HG02852 (cell line): ENCODE results near the gene DDX46.
"Not testable (repeated sequence)": the region's sequence is repeated elsewhere in the genome, so short reads cannot be mapped to it uniquely, and the experiment has no call there.

Experiments used
- ATAC-seq: cut with Tn5 transposase; IDR thresholded peaks from one replicate; pipeline ENCODE4 v1.9.1; 2021; ENCODE audit warnings: mild to moderate bottlenecking, moderate library complexity; ENCODE audit not compliant: unreplicated experiment

The DDX46 gene

GRCh38 chr5:134784946-134785620, 26.5 kb downstream of the DDX46 start:
- no peak for ATAC-seq

- no peak for ATAC-seq
Observed at GRCh38 chr5:134787692-134788091, 29.1 kb downstream of the DDX46 start.

DNA sequence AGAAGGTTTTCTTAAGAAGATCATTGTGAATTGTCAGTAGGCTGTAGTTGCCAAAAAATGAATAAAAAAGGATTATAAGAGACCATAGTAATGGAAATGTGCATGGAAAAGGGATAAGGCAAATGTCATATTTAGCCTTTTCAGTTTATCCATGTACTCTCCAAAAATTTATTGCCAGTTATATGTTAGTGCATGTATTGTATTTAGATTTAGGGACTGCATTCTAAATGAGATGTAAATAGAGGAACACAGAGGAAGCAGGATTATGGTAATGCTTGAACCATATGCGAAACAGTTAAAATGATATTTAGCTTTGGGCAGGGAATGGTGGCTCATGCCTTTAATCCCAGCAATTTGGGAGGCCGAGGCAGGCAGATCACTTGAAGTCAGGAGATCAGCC, 33.0 kb downstream of the DDX46 start:
- no peak for ATAC-seq

DNA sequence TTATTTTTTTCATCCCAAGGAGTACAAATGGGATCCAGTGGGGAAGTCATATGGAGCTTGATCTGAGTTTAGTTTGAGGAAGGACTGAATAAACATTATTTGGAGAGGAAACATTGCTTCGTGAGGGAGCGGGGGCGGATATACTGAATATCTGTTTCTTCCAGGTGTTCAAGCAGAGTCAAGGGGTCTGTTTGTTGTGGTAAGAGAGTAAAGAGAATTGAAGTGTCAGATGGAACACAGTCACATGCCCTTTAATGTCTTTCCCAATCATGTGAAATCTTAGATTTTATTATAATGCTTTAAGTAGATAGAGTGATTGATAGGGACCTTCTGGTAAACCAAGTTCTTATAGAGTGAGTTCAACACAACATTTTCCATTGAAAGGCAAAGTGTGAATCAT, 33.7 kb downstream of the DDX46 start:
- no peak for ATAC-seq

DNA sequence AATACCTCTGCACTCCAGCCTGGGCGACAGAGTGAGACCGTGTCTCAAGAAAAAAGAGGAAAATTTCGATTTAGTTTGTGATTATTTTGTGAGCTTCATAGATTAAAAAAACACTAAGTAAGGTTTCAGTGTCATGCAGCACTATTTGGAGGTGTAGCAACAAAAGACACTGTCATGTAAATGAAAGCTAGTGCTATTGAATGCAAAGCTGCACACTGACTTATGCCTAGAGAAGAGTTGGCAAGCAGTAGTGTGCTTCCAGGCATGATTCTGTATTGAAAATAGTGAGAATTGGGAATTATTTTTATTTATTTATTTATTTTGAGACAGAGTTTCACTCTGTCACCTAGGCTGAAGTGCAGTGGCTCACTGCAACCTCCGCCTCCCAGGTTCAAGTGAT, 34.5 kb downstream of the DDX46 start:
- no peak for ATAC-seq

GRCh38 chr5:134794082-134794481, 35.5 kb downstream of the DDX46 start:
- ATAC-seq = no peak

GRCh38 chr5:134794819-134795218, 36.2 kb downstream of the DDX46 start:
- no peak for ATAC-seq

GRCh38 chr5:134798468-134798867, 39.9 kb downstream of the DDX46 start:
- ATAC-seq = peak; percentile 85

- ATAC-seq = no peak
Observed at GRCh38 chr5:134803821-134804220, 45.2 kb downstream of the DDX46 start.

DNA sequence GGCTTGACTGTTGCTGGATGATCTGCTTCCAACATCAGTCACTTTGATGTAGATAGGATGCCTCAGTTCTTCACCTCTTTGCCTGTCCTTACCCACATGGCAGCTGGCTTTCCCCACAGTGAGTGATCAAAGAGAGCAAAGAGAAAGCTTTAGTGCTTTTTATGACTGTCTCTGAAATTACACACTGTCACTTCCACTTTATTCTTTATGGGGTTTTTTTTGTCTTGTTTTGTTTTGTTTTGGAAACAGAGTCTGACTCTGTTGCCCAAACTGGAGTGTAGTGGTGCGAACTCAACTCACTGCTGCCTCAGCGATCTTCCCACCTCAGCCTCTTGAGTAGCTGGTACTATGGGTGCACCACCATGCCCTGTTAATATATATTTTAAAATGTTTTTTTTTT, 54.8 kb downstream of the DDX46 start:
- peak; percentile 74 for ATAC-seq

- ATAC-seq = peak; percentile 37
Observed at GRCh38 chr5:134813827-134814226, 55.2 kb downstream of the DDX46 start.

GRCh38 chr5:134817006-134817405, 58.4 kb downstream of the DDX46 start:
- no peak for ATAC-seq

GRCh38 chr5:134818776-134819175, 60.2 kb downstream of the DDX46 start:
- ATAC-seq = no peak

DNA sequence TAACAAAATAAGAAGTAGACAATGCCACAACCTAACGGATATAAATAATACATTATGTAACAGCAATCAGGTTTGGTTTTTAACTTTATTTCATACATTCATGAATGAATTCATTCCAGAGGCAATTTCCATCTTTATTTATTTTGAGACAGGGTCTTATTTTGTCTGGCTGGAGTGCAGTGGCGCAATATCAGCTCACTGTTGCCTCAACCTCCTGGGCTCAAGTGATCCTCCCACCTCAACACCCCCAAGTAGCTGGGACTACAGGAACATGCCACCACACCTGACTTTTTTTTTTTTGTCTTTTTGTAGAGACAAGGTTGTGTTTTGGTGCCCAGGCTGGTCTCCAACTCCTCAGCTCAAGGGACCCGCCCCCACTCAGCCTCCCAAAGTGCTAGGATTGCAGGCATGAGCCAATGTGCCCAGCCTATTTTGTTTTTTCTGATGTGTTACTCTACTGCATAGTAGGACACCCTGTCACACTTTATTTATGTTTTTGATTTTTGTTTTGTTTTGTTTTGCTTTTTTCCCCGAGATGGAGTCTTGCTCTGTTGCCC, 60.9 kb downstream of the DDX46 start:
- ATAC-seq = no peak

DNA sequence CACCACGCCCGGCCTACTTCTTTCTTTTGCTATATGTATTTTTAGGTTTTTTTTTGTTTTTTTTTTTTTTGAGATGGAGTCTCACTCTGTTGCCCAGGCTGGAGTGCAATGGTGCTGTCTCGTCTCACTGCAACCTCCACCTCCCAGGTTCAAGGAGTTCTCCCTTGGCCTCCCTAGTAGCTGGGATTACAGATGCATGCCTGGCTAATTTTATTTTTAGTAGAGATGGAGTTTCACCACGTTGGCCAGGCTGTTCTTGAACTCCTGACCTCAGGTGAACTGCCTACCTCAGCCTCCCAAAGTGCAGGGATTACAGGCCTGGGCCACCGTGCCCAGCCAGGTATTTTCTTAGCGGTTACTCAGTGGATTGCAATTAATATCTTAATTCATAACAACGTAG, 63.3 kb downstream of the DDX46 start:
- no peak for ATAC-seq

DNA sequence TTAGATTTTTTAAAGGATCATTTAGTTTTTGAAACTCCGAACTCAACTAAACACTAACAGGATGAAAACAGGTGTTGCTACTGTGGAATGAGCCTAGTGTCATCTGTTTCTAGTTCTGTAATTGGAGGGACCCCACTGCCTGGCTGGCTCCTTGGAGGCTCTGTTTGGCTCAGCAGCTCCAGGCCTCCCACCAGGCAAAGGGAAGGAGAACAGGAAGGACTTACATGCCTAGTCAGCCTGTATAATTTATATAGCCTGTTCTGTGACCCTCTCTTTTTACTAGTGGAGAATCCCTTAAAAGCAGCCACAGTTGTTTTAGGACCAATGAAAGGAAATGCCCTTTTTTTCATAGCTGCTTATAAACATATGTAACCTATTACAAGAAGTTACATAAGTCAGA, 66.1 kb downstream of the DDX46 start:
- ATAC-seq = no peak

DNA sequence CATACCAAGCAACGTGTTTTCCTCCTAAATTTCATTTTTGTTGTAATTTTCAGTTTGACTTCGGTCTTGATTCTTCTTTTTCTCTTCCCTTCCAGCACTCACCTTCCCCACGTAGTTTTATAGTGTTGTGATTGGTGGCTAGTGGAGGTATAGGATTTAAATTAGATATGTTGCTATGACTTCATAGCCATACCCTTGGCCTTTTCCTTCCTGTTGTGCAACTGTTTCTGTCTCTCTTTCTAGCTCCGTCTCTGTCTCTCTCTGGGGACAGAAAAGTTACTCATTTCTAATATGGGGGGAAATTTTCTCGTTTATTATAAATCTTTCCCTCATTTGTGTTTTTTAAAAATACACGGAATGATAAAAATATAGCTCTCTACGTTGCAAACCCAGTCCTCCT, 66.6 kb downstream of the DDX46 start:
- no peak for ATAC-seq

DNA sequence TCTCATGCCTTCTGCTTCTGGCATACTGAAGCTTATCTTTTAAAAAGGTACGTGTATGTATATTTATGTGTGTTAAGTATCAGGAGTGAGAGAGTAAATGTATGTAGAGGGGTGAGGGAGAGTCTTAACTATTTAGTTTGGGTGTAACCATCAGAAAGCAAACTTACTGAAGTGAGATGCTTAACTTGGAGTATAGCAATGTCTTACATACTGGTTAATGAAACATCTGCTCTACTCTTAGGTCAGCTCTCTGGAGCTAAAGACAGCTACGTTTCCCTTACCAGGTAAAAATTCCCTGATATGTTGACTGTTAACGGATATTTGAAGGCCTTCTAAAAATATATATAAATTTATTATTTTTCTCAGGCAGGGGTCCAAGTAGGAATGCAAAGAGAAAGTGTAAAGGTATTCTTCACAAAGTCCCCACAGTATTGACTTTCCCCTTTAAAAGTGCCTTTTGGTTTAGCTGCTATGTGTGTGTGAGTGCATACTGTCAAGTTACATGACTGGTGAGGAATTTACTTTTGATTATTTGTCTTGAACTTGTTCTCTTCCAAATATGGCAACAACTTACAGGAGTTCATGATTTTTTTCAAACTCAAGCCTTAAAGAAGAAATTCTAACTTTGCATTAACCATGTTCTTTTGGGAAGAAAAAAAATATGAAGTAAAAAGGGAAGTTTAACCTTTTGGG, 74.9 kb downstream of the DDX46 start:
- ATAC-seq = no peak

- no peak for ATAC-seq
Observed at GRCh38 chr5:134835623-134836022, 77.0 kb downstream of the DDX46 start.

DNA sequence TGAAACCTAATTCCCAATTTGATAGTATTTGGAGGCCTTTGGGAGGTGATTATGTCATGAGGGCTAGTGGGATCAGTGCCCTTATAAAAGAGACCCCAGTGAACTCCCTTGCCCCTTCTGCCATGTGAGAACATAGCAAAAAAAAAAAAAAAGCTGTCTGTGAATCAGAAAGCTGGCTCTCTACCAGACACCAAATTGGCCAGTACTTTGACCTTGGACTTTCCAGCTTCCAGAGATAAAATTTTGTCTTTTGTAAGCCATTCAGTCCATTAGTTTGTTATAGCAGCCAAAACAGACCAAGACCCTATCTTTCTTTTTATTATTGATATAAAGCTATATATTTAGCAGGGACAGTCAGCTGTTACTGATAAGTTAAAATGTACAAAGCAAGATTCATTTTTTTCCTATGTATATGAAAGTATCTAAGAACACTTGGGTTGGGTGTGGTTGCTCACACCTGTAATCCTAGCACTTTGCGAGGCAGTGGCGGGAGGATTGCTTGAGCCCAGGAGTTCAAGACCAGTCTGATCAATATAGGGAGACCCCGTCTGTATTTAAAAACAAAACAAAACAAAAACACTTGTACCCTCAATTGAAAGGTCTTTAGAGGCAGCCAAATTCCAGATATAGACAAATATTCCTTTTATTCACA, 79.1 kb downstream of the DDX46 start:
- ATAC-seq = no peak

- ATAC-seq = not testable (repeated sequence)
Observed at GRCh38 chr5:134838361-134838760, 79.8 kb downstream of the DDX46 start.

GRCh38 chr5:134840811-134841210, 82.2 kb downstream of the DDX46 start:
- ATAC-seq = no peak
